Measurements from ENCODE around the gene KREMEN1.

GRCh38 chr22:29105468-29105867 is 32.6 kb downstream of the KREMEN1 start:
- TF ChIP-seq, protein P1, sequence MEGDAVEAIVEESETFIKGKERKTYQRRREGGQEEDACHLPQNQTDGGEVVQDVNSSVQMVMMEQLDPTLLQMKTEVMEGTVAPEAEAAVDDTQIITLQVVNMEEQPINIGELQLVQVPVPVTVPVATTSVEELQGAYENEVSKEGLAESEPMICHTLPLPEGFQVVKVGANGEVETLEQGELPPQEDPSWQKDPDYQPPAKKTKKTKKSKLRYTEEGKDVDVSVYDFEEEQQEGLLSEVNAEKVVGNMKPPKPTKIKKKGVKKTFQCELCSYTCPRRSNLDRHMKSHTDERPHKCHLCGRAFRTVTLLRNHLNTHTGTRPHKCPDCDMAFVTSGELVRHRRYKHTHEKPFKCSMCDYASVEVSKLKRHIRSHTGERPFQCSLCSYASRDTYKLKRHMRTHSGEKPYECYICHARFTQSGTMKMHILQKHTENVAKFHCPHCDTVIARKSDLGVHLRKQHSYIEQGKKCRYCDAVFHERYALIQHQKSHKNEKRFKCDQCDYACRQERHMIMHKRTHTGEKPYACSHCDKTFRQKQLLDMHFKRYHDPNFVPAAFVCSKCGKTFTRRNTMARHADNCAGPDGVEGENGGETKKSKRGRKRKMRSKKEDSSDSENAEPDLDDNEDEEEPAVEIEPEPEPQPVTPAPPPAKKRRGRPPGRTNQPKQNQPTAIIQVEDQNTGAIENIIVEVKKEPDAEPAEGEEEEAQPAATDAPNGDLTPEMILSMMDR (IDR thresholded peaks at IDR 0.05 in 4 of 5, conservative IDR thresholded peaks at IDR 0.05 in 1 of 5) = no peak
- TF ChIP-seq POLR2A (IDR thresholded peaks at IDR 0.05) = no peak
